ENCODE results near the gene PTPRE.

Gene PTPRE

DNA sequence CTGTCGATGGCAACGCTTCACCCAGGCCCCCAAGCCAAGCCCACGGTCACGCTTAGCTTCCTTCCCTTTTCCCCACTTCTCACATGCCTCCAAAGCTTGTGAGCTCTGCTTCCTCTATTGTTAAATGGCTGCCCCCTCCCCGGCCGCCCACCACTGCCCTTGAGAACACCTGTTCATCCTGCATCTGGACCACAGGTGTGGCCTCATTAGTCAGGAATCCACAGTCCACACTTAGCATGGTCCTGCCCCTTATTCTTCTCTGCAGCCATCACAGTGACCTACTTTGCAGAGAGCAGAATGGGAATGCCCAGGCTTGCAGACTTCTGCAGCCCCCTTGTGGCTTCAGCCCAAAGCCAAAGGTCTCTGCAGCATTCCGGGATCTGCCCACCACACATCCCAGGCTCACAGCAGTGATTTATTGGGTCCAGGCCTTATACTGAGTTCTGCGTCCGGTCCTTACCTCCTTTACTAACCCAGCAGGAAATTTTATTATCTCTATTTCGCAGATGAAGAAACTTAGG is 66.9 kb downstream of the PTPRE start:
- Histone ChIP-seq H3K27ac (ENCODE audit: low read depth, low read length) (no peak overlapping the region), H3K4me3 (ENCODE audit: low read length) (no peak overlapping the region)

DNA sequence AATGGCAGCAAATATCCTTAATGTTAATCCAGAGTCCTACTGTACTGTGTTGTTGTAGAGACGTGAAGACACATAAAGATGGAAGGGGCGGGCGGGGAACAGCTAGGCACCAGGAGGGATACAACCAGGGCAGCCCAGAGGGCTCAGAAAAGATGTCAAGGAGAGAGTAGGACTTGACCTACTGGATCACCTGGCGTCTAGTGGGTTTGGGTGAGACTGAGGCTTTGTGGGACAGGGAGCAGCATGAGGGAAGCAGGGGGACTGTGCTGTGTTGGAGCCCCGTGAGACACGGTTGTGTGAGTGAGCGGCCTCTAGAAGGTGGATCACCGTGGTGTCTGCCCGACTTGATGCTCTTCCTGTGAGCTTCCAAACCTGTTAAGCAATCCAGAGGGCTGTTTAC is 68.0 kb downstream of the PTPRE start:
- Histone ChIP-seq H3K9ac (ENCODE audit: low read length) (no peak overlapping the region), H3K36me3 (ENCODE audit: control insufficient read depth, insufficient read depth, low read length) (no peaks in the 10 kb centered on the region), H3K27ac (ENCODE audit: low read depth, low read length) (no peak overlapping the region), H3K4me1 (ENCODE audit: control insufficient read depth, insufficient read depth, low read length) (no peaks in the 10 kb centered on the region), H3K4me3 (ENCODE audit: low read length) (no peak overlapping the region), H3K27me3 (ENCODE audit: control insufficient read depth, insufficient read depth, low read length) (no peaks in the 10 kb centered on the region)

More for the DNA sequence above, 66.9 kb downstream of the PTPRE start:
- no peaks in the 10 kb centered on the region for H3K4me1 ChIP-seq (ENCODE audit: control insufficient read depth, insufficient read depth, low read length)
- H3K27me3 ChIP-seq (ENCODE audit: control insufficient read depth, insufficient read depth, low read length), result no peaks in the 10 kb centered on the region
- no peak overlapping the region for H3K9ac ChIP-seq (ENCODE audit: low read length)
- no peaks in the 10 kb centered on the region for H3K36me3 ChIP-seq (ENCODE audit: control insufficient read depth, insufficient read depth, low read length)

DNA sequence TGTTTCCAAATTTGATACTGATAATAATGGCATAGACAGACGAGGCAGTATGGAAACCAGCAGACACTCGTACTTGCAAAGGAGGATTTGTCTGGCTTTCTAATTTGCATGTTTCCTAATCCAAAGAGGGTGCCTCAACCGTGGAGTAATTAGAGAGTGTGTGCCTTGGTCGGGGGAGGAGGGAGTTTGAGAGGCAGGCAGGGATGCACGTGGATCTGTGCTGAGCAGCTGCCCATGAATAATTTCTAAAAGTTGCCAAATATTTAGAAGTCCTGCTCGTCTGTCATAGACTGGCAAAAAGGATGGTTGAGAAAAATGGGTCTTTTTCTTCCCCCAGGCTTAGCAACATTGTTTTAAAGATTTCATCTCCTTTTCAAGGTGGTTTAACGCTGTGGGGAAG is 69.4 kb downstream of the PTPRE start:
- Histone ChIP-seq H3K27ac (ENCODE audit: low read depth, low read length) (no peak overlapping the region), H3K36me3 (ENCODE audit: control insufficient read depth, insufficient read depth, low read length) (no peaks in the 10 kb centered on the region), H3K4me3 (ENCODE audit: low read length) (no peak overlapping the region), H3K27me3 (ENCODE audit: control insufficient read depth, insufficient read depth, low read length) (no peaks in the 10 kb centered on the region), H3K4me1 (ENCODE audit: control insufficient read depth, insufficient read depth, low read length) (no peaks in the 10 kb centered on the region), H3K9ac (ENCODE audit: low read length) (no peak overlapping the region)

DNA sequence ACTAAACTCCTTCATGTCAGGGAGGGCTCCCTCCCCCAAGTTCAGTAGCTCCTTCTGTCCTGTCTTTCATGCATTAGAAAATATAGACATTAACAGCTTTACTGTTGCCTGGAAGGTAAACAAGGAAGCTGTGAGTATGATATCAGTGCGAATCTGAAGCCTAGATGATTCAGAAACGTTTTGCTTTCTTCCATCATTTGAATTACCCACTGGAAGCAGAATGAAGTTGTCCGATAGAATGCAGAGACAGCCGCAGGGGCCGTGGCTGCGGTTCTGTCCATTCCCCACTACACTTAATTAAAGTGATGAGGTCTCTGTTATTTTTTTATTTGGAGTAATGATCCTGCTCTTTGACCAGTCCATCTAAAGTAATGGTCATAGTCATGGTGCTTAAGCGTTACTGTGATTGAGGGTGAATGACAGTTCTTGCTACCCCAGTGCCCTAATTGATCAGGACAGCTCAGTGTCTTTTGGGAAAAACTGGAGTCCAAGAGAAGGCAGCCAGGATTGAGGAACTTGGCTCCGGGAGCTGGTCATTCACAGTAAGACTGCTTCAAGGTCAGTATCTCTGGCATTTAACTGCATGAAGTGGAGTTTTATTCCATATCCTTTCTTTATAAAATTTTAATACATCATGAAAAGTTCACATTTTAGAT is 69.9 kb downstream of the PTPRE start:
- Histone ChIP-seq H3K9ac (ENCODE audit: low read length) (no peak overlapping the region), H3K36me3 (ENCODE audit: control insufficient read depth, insufficient read depth, low read length) (no peaks in the 10 kb centered on the region), H3K27me3 (ENCODE audit: control insufficient read depth, insufficient read depth, low read length) (no peaks in the 10 kb centered on the region), H3K4me1 (ENCODE audit: control insufficient read depth, insufficient read depth, low read length) (no peaks in the 10 kb centered on the region), H3K27ac (ENCODE audit: low read depth, low read length) (no peak overlapping the region), H3K4me3 (ENCODE audit: low read length) (no peak overlapping the region)

DNA sequence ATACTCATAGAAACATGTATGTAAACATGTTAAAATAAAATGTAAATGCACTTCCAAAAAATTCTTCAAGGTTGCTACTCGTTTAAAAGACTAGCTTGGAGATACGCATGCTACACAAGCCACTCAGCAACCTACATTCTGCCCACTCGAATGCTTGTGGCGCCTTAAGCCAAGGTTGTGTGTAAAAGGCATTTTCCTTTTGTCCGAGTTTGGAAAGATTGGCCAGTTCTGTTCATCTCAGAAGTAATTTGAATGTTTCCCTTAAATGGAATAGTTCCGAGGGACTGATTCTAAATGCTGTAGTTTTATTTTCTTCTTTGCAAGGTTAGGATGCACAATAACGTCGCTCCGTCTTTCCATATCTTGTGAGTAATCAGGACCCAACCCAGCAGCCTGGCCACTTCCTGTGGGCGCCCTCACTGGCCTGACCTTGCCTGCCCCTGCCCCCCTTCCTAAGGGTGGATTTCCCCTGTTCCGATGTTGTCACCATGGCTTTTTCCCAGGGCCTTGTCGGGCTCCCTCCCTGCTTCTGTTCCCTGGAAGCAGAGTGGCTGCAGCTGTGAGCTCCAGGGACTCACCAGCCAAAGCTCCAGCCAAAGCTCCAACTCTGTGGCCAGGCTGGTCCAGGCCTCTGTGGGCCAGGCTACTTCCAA is 70.6 kb downstream of the PTPRE start:
- no peaks in the 10 kb centered on the region for H3K27me3 ChIP-seq (ENCODE audit: control insufficient read depth, insufficient read depth, low read length)
- peak overlapping the region; percentile 48 for H3K27ac ChIP-seq (ENCODE audit: low read depth, low read length)
- H3K36me3 ChIP-seq (ENCODE audit: control insufficient read depth, insufficient read depth, low read length), result no peaks in the 10 kb centered on the region
- H3K4me3 ChIP-seq (ENCODE audit: low read length), result peak overlapping the region; percentile 5
- no peak overlapping the region for H3K9ac ChIP-seq (ENCODE audit: low read length)
- no peaks in the 10 kb centered on the region for H3K4me1 ChIP-seq (ENCODE audit: control insufficient read depth, insufficient read depth, low read length)

DNA sequence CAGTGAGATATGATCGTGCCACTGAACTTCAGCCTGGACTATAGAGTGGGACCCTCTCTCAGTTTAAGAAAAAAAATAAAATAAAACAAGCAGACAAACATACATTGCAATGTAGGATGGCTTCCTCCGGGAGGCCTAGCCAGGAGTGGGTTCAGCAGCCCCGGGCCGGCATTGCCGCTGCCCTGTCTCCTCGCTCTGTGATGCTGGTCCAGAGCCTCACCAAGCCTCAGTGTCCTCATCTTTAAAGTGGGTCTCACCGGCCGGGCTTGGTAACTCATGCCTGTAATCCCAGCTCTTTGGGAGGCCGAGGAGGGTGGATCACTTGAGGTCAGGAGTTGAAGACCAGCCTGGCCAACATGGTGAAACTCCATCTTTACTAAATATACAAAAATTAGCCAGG is 71.6 kb downstream of the PTPRE start:
- Histone ChIP-seq H3K4me1 (ENCODE audit: control insufficient read depth, insufficient read depth, low read length) (no peaks in the 10 kb centered on the region), H3K27me3 (ENCODE audit: control insufficient read depth, insufficient read depth, low read length) (no peaks in the 10 kb centered on the region), H3K4me3 (ENCODE audit: low read length) (no peak overlapping the region), H3K36me3 (ENCODE audit: control insufficient read depth, insufficient read depth, low read length) (no peaks in the 10 kb centered on the region), H3K9ac (ENCODE audit: low read length) (no peak overlapping the region), H3K27ac (ENCODE audit: low read depth, low read length) (no peak overlapping the region)

DNA sequence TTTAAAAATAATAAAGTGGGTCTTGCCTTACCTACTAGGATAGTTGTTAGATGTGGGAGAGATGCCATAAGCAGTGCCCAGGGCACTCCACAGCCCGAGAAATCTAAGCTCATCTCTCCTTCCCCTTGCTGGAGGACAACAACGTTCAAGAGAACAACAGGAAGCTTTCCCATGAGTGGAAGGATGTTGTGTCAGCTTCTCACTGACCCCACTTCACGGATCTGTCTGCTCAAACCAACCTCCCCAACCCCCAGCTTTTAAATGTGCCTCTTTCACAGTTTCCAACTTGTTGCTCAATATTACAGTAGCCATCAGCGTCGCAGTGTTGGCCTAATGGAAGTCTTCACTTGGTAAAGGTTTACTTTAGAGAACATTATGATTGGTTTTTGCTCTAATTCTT is 72.1 kb downstream of the PTPRE start:
- Histone ChIP-seq H3K4me3 (ENCODE audit: low read length) (no peak overlapping the region), H3K4me1 (ENCODE audit: control insufficient read depth, insufficient read depth, low read length) (no peaks in the 10 kb centered on the region), H3K27ac (ENCODE audit: low read depth, low read length) (no peak overlapping the region), H3K9ac (ENCODE audit: low read length) (no peak overlapping the region), H3K27me3 (ENCODE audit: control insufficient read depth, insufficient read depth, low read length) (no peaks in the 10 kb centered on the region), H3K36me3 (ENCODE audit: control insufficient read depth, insufficient read depth, low read length) (no peaks in the 10 kb centered on the region)

DNA sequence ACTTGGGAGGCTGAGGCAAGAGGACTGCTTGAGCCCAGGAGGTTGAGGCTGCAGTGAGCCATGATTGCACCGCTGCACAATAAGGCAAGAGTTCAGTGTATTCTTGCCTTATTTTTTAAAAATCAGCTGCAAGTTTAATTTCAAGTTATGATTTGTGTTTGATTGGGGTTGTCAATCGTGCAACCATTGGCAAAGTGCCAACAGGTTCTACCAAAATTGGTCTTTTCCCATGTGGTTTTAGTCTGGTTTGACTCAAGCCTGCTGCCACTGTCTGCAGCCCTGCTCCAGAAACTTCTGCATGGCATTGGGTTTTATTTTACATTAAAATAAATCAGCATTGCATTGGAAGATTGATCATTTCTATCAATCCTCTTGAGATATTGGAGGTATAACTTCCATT is 72.7 kb downstream of the PTPRE start:
- Histone ChIP-seq H3K27me3 (ENCODE audit: control insufficient read depth, insufficient read depth, low read length) (no peaks in the 10 kb centered on the region), H3K36me3 (ENCODE audit: control insufficient read depth, insufficient read depth, low read length) (no peaks in the 10 kb centered on the region), H3K4me3 (ENCODE audit: low read length) (no peak overlapping the region), H3K9ac (ENCODE audit: low read length) (no peak overlapping the region), H3K27ac (ENCODE audit: low read depth, low read length) (no peak overlapping the region), H3K4me1 (ENCODE audit: control insufficient read depth, insufficient read depth, low read length) (no peaks in the 10 kb centered on the region)

DNA sequence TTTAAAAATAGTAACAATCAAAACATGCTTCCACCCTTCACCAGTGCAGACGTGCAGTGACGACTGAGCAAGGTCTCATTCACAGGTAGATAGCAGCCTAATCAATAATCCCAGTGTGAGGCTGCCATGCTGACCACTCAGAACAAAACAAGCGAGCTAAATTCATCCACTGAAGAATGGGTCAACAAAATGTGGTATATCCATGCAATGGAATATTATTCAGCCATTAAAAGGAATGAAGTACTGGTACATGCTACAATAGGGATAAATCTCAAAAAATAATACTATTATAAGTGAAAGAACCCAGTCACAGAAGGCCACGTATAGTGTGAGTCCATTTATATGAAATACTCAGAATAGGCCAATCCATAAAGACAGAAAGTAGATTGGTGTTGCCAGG is 74.0 kb downstream of the PTPRE start:
- Histone ChIP-seq H3K27ac (ENCODE audit: low read depth, low read length) (no peak overlapping the region), H3K36me3 (ENCODE audit: control insufficient read depth, insufficient read depth, low read length) (no peaks in the 10 kb centered on the region), H3K4me1 (ENCODE audit: control insufficient read depth, insufficient read depth, low read length) (no peaks in the 10 kb centered on the region), H3K4me3 (ENCODE audit: low read length) (no peak overlapping the region), H3K9ac (ENCODE audit: low read length) (no peak overlapping the region), H3K27me3 (ENCODE audit: control insufficient read depth, insufficient read depth, low read length) (no peaks in the 10 kb centered on the region)

DNA sequence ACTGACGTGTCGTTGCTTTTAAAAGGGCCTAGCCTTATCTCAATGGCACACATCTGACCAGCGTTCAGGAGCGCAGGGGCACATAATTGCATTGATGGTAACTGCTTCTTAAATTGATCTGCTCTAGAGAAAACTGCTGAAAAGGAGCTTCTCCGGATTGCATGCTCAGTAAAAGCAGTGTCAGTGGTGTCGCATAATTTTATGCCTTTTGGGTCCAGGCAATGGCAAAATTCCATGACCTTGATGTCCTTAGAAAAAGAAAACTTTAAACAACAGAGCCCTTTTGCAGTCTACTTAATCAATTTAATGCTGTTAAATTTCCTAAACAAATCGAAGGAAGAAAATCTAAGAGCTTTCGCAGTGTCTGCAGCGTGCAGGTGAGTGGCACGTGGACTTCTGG is 75.7 kb downstream of the PTPRE start:
- Histone ChIP-seq H3K27ac (ENCODE audit: low read depth, low read length) (no peak overlapping the region), H3K27me3 (ENCODE audit: control insufficient read depth, insufficient read depth, low read length) (no peaks in the 10 kb centered on the region), H3K9ac (ENCODE audit: low read length) (no peak overlapping the region), H3K36me3 (ENCODE audit: control insufficient read depth, insufficient read depth, low read length) (no peaks in the 10 kb centered on the region), H3K4me3 (ENCODE audit: low read length) (no peak overlapping the region), H3K4me1 (ENCODE audit: control insufficient read depth, insufficient read depth, low read length) (no peaks in the 10 kb centered on the region)

DNA sequence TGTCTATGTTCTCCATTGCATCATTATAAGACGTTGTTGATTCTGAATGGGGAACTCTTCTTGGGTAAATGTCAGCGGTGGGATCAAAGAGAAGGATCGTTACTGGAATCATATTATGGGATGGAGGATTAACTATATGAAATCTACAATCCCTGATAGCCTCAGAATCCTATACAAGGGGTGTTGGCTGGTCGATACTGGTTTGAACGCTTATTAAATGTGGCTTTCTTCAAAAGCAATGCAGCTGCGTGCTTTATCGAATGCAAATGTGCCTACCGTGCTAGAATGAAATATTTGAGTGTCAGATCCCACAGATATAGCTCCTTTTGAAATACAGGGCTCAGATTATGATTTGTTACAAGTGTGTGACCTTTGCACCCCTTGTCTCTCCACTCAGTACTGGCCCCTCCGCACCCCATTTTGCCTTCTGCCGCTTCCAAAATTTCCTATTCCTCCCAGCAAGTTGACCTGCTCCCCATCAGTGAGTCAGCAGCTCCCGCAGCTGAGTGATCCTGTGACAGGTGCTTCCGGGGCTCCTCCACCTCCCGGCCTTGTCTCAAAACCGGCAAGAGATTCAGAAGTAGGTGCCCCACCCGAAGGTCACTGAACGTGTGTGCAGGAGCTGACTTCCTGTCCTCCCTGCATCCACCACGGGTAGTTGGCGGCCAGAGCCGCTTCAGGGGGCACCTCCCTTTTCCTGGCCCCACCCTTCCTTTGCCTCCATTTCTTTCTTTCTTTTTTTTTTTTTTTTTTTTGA is 76.6 kb downstream of the PTPRE start:
- no peak overlapping the region for H3K27ac ChIP-seq (ENCODE audit: low read depth, low read length)
- no peaks in the 10 kb centered on the region for H3K4me1 ChIP-seq (ENCODE audit: control insufficient read depth, insufficient read depth, low read length)
- no peak overlapping the region for H3K4me3 ChIP-seq (ENCODE audit: low read length)
- H3K36me3 ChIP-seq (ENCODE audit: control insufficient read depth, insufficient read depth, low read length), result no peaks in the 10 kb centered on the region
- no peak overlapping the region for H3K9ac ChIP-seq (ENCODE audit: low read length)
- H3K27me3 ChIP-seq (ENCODE audit: control insufficient read depth, insufficient read depth, low read length), result no peaks in the 10 kb centered on the region

DNA sequence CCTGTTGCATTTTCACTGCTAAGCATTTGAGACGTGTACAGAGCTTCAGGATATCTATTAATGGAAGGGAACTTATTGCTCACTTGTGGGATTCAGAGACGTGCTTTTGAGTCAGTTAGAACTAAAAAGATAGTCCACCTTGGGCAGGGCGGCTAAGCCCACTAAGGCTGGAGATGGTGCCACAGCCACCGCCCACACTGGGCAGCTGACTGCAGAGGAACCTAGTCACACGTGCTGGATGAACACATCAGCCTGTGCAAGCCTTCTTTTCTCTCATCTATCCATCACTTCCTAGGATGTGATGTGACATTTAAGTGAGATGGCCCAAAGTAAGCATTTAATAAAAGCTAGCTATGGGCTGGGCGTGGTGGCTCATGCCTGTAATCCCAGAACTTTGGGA is 78.0 kb downstream of the PTPRE start:
- no peaks in the 10 kb centered on the region for H3K27me3 ChIP-seq (ENCODE audit: control insufficient read depth, insufficient read depth, low read length)
- H3K36me3 ChIP-seq (ENCODE audit: control insufficient read depth, insufficient read depth, low read length), result no peaks in the 10 kb centered on the region
- no peak overlapping the region for H3K27ac ChIP-seq (ENCODE audit: low read depth, low read length)
- peaks cover 2% of the 10 kb centered on the region for H3K4me1 ChIP-seq (ENCODE audit: control insufficient read depth, insufficient read depth, low read length)
- no peak overlapping the region for H3K9ac ChIP-seq (ENCODE audit: low read length)
- no peak overlapping the region for H3K4me3 ChIP-seq (ENCODE audit: low read length)
